HG03342 (cell line): ENCODE data around the gene SFN.

Experiments used
- ATAC-seq: cut with Tn5 transposase; IDR thresholded peaks from one replicate; pipeline ENCODE4 v1.9.1; 2021; ENCODE audit warnings: mild to moderate bottlenecking, moderate library complexity; ENCODE audit not compliant: unreplicated experiment

Gene SFN

GRCh38 chr1:26909951-26910342, 47.0 kb downstream of the SFN start:
- ATAC-seq = no peak

- no peak for ATAC-seq
These were observed 47.6 kb downstream of the SFN start for GRCh38 chr1:26910343-26911160.

GRCh38 chr1:26911399-26912146, 48.6 kb downstream of the SFN start:
- no peak for ATAC-seq

- no peak for ATAC-seq
These were observed 49.2 kb downstream of the SFN start for GRCh38 chr1:26912147-26912490.

GRCh38 chr1:26913389-26913753, 50.4 kb downstream of the SFN start:
- no peak for ATAC-seq
